ENCODE measurements around the gene FAM83E.
A peak's percentile ranks its signal among the peaks of the same experiment; 100 is the strongest.

FAM83E gene

DNA sequence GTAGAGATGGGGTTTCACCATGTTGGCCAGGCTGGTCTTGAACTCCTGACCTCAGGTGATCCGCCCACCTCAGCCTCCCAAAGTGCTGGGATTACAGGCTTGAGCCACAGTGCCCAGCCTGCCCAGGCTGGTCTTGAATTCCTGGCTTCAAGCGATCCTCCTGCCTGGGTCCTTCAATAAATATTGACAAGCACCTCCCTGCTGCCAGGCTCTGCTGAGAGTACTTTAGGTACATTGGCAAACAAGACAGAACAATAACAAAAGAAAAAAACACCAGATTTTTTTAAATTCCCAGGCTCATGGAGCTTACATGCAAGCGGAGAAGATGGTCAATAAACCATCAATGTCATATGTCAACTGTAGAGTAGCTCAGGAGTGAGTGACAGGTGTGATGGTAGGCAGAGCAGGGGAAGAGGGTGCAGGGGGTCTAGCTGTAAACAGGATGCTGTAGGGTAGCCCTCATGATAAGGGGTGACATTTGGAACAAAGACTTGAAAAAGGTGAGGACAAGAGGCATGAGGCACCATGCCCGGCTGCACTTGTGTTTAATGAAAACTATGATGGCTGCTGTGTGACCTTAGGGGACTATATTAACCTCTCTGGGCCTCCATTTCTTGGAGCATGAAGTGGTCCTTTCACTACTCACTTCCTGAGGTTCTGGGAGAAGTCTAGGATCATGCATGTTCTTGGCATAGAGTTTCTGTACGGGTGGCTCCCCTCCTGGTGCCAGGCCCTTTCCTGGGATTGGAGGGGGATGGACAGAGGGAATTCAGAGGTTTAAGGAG, 43.3 kb downstream of the FAM83E start:
- no peak for DNase-seq

DNA sequence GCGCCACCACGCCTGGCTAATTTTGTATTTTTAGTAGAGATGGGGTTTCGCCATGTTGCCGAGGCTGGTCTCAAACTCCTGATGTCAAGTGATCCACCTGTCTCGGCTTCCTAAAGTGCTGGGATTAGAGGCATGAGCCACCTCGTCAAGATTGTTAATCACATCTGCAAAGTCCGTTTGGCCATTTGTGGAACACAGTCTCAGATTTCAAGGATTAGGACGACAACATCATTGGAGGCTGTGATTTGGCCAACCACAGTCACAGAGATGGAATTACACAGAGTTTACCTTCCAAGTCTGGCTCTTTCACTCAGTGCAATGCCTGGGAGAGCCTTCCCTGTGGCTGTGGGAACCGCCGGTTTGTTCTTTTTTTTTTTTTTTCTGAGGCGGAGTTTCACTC, 45.1 kb downstream of the FAM83E start:
- peak; percentile 29 for DNase-seq

DNA sequence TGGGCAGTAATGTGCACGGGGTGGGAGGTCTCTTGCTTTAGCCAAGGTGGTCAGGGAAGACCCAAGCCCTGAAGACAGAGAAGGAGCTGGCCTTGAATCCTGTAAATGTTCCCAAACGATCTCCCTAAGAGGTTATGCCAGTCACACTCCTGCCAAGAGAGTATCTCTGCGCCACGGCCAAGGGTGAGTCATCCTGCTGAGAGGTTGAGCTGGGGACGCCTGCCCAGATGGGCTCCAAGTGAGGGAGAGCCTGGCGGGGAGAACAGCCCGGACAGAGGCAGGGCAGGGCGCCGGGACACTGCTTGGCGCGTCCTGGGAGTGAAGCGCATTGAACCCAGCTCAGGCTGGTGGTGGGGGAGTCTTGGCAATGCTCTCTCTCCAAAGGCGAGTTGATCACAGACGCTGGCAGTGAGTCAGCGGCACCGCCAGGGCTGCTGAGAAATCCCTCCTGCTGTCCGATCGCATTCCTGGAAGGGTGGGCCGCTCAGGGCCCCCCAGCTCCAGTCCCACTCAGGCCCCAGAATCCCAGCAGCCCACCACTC, 46.5 kb downstream of the FAM83E start:
- DNase-seq, result peak; percentile 85

DNA sequence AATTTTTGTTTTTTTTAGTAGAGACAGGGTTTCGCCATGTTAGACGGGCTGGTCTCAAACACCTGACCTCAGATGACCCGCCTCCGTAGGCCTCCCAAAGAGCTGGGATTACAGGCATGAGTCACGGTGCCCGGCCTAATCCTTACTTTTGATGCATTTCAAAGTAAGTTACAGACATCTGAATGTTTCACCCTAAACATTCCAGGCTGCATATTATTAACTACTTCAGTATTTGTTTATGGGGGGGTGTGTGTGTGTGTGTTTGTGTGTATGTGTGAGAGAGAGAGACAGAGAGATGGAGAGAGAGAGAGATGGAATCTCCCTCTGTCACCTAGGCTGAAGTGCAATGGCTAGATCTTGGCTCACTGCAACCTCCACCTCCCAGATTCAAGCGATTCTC, 49.8 kb downstream of the FAM83E start:
- peak; percentile 74 for DNase-seq
